SK-N-SH treated with all-trans-retinoic acid at 6 μM for 48 hours (cell line): ENCODE results near the gene LPP.

Source experiments
- ATAC-seq: fragments of 200-7000 bp; cut with Tn5 transposase; 3 replicates; pipeline ENCODE4 v1.9.1; 2020; ENCODE audit warnings: mild to moderate bottlenecking, moderate library complexity
- ARNTL ChIP-seq: fragments of 450-650 bp; formaldehyde crosslinking; IDR thresholded peaks from 2 replicates; pipeline ENCODE4 v1.5.0; 2020; ENCODE audit warnings: low read depth, mild to moderate bottlenecking, moderate library complexity, borderline replicate concordance
- BACH2 ChIP-seq: fragments of 250-450 bp; sonication (Bioruptor Pico); IDR thresholded peaks from 2 replicates; pipeline ENCODE4 v1.9.0; 2021; ENCODE audit warnings: mild to moderate bottlenecking, borderline replicate concordance
- CREB5 ChIP-seq: fragments of 250-450 bp; sonication (Bioruptor Pico); IDR thresholded peaks from 2 replicates; pipeline ENCODE4 v1.5.1; 2020; ENCODE audit warnings: low read depth, mild to moderate bottlenecking, moderate library complexity
- CSDC2 ChIP-seq: fragments of 250-450 bp; sonication (Bioruptor Pico); IDR thresholded peaks from 2 replicates; pipeline ENCODE4 v1.5.0; 2020; ENCODE audit warnings: mild to moderate bottlenecking, moderate library complexity
- CSRNP3 ChIP-seq: fragments of 250-450 bp; sonication (Bioruptor Pico); IDR thresholded peaks from 2 replicates; pipeline ENCODE4 v1.5.1; 2021; ENCODE audit warnings: mild to moderate bottlenecking, moderate library complexity
- ESRRG ChIP-seq: fragments of 250-450 bp; sonication (Bioruptor Pico); IDR thresholded peaks from 2 replicates; pipeline ENCODE4 v1.6.1; 2021; ENCODE audit warnings: mild to moderate bottlenecking
- GLIS3 ChIP-seq: fragments of 250-450 bp; sonication (Bioruptor Pico); IDR thresholded peaks from 2 replicates; pipeline ENCODE4 v1.5.0; 2020; ENCODE audit warnings: mild to moderate bottlenecking, moderate library complexity
- ISL1 ChIP-seq: fragments of 250-450 bp; sonication (Bioruptor Pico); IDR thresholded peaks from 2 replicates; pipeline ENCODE4 v2.1.2; 2022; ENCODE audit warnings: mild to moderate bottlenecking, moderate library complexity
- OSR1 ChIP-seq: fragments of 250-450 bp; sonication (Bioruptor Pico); IDR thresholded peaks from 2 replicates; pipeline ENCODE4 v1.8.0; 2022; ENCODE audit warnings: moderate library complexity, mild to moderate bottlenecking, inconsistent platforms
- POU6F1 ChIP-seq: fragments of 250-450 bp; sonication (Bioruptor Pico); IDR thresholded peaks from 2 replicates; pipeline ENCODE4 v1.8.0; 2021; ENCODE audit warnings: low read depth, mild to moderate bottlenecking, moderate library complexity, borderline replicate concordance
- PPARA ChIP-seq: fragments of 250-450 bp; sonication (Bioruptor Pico); IDR thresholded peaks from 2 replicates; pipeline ENCODE4 v1.5.0; 2020; ENCODE audit warnings: mild to moderate bottlenecking, borderline replicate concordance
- RARB ChIP-seq: fragments of 250-450 bp; sonication (Bioruptor Pico); IDR thresholded peaks from 2 replicates; pipeline ENCODE4 v1.8.0; 2021; ENCODE audit warnings: mild to moderate bottlenecking, moderate library complexity
- SNAI2 ChIP-seq: fragments of 250-450 bp; sonication (Bioruptor Pico); IDR thresholded peaks from 2 replicates; pipeline ENCODE4 v1.5.0; 2020; ENCODE audit warnings: mild to moderate bottlenecking, moderate library complexity
- TCF4 ChIP-seq: fragments of 250-450 bp; sonication (Bioruptor Pico); IDR thresholded peaks from 2 replicates; pipeline ENCODE4 v1.8.0; 2021; ENCODE audit warnings: mild to moderate bottlenecking, moderate library complexity, borderline replicate concordance
- TOX ChIP-seq: fragments of 250-450 bp; sonication (Bioruptor Pico); IDR thresholded peaks from 2 replicates; pipeline ENCODE4 v1.8.0; 2021; ENCODE audit warnings: mild to moderate bottlenecking, moderate library complexity, borderline replicate concordance
- TSHZ2 ChIP-seq: fragments of 250-450 bp; sonication (Bioruptor Pico); IDR thresholded peaks from 2 replicates; pipeline ENCODE4 v1.5.0; 2020; ENCODE audit warnings: mild to moderate bottlenecking, moderate library complexity
- ZC3H10 ChIP-seq: fragments of 250-450 bp; sonication (Bioruptor Pico); IDR thresholded peaks from 2 replicates; pipeline ENCODE4 v1.5.1; 2021; ENCODE audit warnings: mild to moderate bottlenecking, moderate library complexity
- ZFP3 ChIP-seq: fragments of 250-450 bp; sonication (Bioruptor Pico); IDR thresholded peaks from 2 replicates; pipeline ENCODE4 v1.5.0; 2020; ENCODE audit warnings: mild to moderate bottlenecking, moderate library complexity
- ZFP30 ChIP-seq: fragments of 450-650 bp; formaldehyde crosslinking; IDR thresholded peaks from 2 replicates; pipeline ENCODE4 v1.5.0; 2022; ENCODE audit warnings: mild to moderate bottlenecking, moderate library complexity
- ZNF565 ChIP-seq: fragments of 450-650 bp; formaldehyde crosslinking; conservative IDR thresholded peaks from 2 replicates; pipeline ENCODE4 v1.5.0; 2020; ENCODE audit warnings: low read depth, mild to moderate bottlenecking, moderate library complexity
- ZNF8 ChIP-seq: fragments of 450-650 bp; formaldehyde crosslinking; IDR thresholded peaks from 2 replicates; pipeline ENCODE4 v1.5.0; 2020; ENCODE audit warnings: mild to moderate bottlenecking, moderate library complexity

LPP gene

GRCh38 chr3:188602111-188602510, 448.2 kb downstream of the LPP start:
- TF ChIP-seq ARNTL (CRISPR knock-in tag): no peak
- no peak for TF ChIP-seq GLIS3 (CRISPR knock-in tag)
- no peak for TF ChIP-seq POU6F1
- no peak for TF ChIP-seq OSR1 (CRISPR knock-in tag)
- 0 out of 2 replicates have a peak, but pooled peaks have one; percentile 16 for TF ChIP-seq ZC3H10 (CRISPR knock-in tag)
- peak; percentile 90 for TF ChIP-seq ISL1 (CRISPR knock-in tag)
- no peak for TF ChIP-seq CSDC2 (CRISPR knock-in tag)
- TF ChIP-seq BACH2 (CRISPR knock-in tag): no peak
- TF ChIP-seq CREB5 (CRISPR knock-in tag): no peak; the same call in 1 of the 2 replicates
- no peak for TF ChIP-seq SNAI2 (CRISPR knock-in tag)
- TF ChIP-seq TOX (CRISPR knock-in tag): no peak
- no peak for TF ChIP-seq PPARA (CRISPR knock-in tag)
- no peak for TF ChIP-seq ZNF565 (CRISPR knock-in tag)
- no peak for ATAC-seq

- ATAC-seq: no peak
These were observed 448.7 kb downstream of the LPP start for GRCh38 chr3:188602620-188603019.

More at GRCh38 chr3:188602620-188603019, 448.7 kb downstream of the LPP start:
- TF ChIP-seq SNAI2 (CRISPR knock-in tag) (no peak), CSRNP3 (CRISPR knock-in tag) (no peak), ZFP30 (CRISPR knock-in tag) (no peak), TSHZ2 (CRISPR knock-in tag) (no peak), BACH2 (CRISPR knock-in tag) (no peak), PPARA (CRISPR knock-in tag) (no peak), GLIS3 (CRISPR knock-in tag) (no peak), OSR1 (CRISPR knock-in tag) (no peak), TOX (CRISPR knock-in tag) (no peak), ESRRG (CRISPR knock-in tag) (no peak), CSDC2 (CRISPR knock-in tag) (no peak), ISL1 (CRISPR knock-in tag) (no peak), ZFP3 (CRISPR knock-in tag) (no peak), RARB (CRISPR knock-in tag) (no peak), ZNF565 (CRISPR knock-in tag) (no peak), TCF4 (CRISPR knock-in tag) (no peak), ZNF8 (no peak), CREB5 (CRISPR knock-in tag) (no peak)
